Lower leg skin (tissue), 3 donors: ENCODE results near the gene FKBP5.

Source experiments
- CTCF ChIP-seq, 3 donors: fragments of 450-650 bp; IDR thresholded peaks; one replicate each; pipeline ENCODE4 v1.5.1; 2016; ENCODE audit warnings: antibody characterized with exemption in 3 of 3, mild to moderate bottlenecking in 3 of 3, moderate library complexity in 2 of 3
- POLR2A ChIP-seq, 2 donors: fragments of 450-650 bp; IDR thresholded peaks; one replicate each; pipeline ENCODE4 v1.6.1; 2016 to 2017; ENCODE audit warnings: antibody characterized with exemption in 2 of 2, mild to moderate bottlenecking in 1 of 2, moderate library complexity in 1 of 2

DNA sequence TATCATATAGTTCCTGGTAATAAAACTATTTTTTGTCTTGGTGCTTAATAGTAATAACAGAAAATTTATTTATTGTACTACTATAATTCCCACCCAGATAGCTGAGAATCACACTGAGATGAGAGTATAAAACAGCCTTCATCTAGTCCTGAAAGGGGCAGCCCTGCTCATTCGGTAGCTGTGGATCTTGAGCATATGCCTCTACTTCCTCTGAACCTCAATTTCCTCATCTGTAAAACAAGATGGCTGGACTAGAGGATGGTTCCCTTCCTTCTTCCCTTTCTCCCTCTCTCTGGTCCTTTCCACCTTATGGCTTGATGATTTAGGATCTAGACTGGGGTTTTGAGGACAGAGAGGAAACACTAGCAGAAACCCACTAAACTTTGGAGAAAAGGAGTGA is 15.0 kb downstream of the FKBP5 start:
- no peak for TF ChIP-seq CTCF (IDR thresholded peaks at IDR 0.05)
- TF ChIP-seq POLR2A (IDR thresholded peaks at IDR 0.05), result no peak
